Activated T-cell treated with anti-CD3 and anti-CD28 coated beads for 24 hours (primary cell): ENCODE results near the gene PSMA3.

Experiments used
- DNase-seq: peaks from one replicate; pipeline ENCODE4 v3.0.0-alpha.2; 2020; ENCODE audit warnings: low read depth

Gene PSMA3

DNA sequence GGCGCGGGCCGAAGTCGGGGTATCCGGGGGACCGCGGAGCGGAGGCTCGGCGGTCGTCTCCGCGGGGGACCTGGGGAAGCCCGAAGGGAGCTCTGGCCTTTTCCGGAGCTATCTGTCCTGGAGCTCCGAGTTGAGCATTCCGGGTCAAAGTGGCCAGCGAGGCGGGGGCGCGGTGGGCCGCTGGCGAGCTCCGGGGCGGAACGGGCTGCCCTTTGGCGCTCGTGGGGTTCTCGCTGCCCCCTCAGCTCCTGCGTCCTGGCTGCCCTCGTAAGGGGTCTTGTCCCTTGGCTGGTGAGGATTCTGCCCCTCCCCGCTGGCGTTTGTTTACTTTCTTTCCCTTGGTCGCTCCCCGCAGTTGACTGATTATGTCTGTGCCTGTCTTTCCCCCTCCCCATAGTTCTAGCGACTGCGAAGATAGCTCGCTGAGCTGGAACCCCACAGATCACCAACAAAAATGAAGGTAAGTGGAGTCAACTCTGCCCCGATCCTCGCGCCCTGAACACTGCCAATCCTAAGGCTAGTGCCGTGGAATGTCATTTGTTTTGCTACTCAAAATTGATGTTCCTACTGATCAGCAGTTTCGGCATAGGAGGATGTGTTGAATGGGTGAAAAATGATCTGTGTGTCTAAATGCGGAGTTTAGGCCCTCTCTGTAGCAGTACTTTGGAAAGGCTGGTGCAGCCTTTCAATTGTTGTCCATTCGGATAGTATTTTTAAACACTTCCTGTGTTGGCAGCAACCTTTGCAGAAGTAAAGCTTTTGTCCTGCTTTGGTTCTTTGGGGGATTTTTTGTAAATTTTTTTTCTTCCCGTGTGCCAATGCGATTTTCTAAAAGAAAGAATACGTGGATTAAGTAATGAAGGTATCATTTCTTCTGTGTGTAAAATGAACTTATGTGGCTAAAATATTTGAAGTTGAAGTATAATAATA, 55.0 kb downstream of the PSMA3 start:
- no peak for DNase-seq

DNA sequence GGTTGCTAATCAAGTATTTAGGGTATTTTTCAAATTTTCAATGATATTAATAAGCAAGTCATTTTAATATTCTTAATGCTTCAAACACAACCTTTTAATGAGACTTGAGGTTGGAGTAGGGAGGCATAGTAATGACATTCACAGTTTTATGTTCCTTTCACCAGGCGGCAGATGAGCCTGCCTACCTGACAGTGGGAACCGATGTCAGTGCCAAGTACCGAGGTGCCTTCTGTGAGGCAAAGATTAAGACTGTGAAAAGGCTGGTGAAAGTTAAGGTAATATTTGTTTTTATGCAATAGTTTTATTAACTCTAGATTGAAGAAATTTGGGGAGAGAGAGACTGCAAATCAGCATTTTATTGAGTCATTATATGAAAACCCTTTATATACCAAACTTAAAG, 56.8 kb downstream of the PSMA3 start:
- no peak for DNase-seq

DNA sequence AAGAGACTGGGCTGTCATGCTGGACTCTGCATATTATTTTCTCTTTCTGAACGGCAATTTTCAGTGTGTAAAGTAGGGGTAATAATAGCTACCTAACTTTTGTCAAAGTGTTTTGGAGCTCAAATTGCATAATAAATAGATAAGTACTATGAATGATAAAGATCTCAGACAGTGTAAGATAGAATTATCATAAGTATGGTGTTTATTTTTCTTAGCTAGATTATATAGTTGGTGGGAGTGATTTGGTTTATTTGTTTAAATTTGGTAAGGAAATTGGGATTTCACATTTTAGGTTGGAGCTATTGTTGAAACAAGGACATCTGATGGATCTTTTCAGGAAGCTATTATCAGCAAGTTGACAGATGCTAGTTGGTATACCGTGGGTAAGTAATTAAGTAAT, 61.1 kb downstream of the PSMA3 start:
- no peak for DNase-seq

DNA sequence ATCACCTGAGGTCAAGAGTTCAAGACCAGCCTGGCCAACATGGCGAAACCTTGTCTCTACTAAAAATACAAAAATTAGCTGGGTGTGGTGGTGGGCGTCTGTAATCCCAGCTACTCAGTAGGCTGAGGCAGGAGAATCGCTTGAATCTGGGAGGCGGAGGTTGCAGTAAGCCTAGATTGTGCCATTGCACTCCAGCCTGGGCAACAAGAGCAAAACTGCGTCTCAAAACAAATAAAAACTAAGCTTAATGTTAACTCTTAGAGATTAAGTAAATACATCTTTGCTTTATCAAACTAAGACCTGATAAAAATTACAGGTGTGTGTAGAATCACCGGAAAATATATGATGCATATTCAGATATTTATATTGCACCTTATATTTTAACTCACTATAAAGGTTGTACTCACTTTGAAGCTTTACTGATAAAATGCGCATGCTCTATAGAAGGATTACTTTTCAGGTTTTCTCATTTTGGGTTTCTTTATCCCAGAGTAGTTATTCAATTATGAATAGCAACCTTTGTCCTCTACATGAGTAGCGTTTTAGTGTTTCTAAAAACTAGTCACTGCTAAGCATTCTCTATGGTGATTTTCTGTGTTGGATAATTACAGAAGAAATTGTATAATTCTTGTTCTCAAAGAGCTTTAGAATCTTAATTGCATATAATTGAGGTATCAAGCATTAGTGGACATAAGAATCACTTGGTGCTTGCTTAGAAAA, 63.1 kb downstream of the PSMA3 start:
- DNase-seq, result no peak

DNA sequence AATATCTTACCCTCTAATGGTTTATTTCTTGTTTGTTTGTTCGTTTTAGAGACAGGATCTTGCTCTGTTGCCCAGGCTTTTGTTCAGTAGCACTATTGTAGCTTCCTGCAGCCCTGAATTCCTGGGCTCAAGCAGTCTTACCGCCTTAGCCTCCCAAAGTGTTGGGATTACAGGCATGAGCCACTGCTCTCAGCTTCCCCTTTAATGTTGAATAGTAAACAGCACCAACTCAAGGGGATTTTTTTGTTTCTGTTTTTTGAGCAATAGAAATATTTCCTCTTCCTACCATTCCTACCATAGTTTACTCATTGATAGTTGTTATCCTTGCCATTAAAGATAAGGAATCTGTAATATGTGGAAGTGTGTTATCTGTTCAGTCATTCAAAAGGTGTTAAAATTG, 64.4 kb downstream of the PSMA3 start:
- DNase-seq, result no peak

DNA sequence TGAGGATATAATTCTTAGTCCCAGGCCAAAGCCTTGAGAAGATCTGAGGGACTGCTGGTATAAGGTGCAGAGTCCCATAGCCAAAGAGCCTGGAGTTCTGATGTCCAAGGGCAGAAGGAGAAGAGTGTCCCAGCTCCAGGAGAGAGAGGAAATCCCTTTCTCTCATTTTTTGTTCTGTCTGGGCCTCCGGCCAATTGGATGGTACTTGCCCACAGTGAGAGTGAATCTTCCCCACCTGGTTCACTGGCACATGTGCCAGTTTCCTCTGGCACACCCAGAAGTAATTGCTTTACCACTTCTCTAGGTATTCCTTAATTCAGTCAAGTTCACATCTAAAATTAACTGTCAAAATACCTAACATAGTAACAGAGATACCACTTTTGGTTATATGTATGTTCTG, 69.1 kb downstream of the PSMA3 start:
- no peak for DNase-seq

DNA sequence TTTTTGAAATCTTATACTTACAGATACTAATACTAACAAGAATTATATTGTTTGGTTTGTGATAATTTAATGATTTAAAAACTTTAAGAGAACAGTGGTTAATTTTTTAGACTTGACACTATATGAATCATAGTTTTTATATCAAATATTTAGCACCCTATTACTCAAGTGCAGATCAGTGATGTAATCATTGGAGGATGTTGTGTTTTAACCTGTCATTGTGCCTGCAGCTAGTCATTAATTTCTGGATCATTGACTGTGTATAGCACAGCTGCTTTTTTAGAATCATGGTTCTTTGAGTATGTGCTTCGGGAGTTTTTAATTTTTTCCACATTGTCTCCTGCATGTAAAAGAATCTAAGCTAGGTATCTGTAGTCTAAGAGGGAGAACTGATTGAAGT, 71.0 kb downstream of the PSMA3 start:
- DNase-seq, result no peak
